Small intestine (tissue), 7 donors: ENCODE data around the gene FKBP8. TPM values are rescaled to one million over a fixed set of nuclear protein-coding genes. Genes with fewer than 3 reads are reported as not detected.
"Not testable (repeated sequence)": the region's sequence is repeated elsewhere in the genome, so short reads cannot be mapped to it uniquely, and the experiment has no call there.

Experiments used
- DNase-seq, 2 donors: peaks; one replicate each; pipeline versions ENCODE4 v3.0.0 to v3.0.0-alpha.2; 2013
- FAIRE-seq: peaks from 2 replicates; lab custom pipeline; 2012; peaks lifted over from hg19 to GRCh38; lab: Jason Lieb, UNC
- H3K27ac ChIP-seq, 3 donors: one replicate each; pipeline ENCODE4 v1.5.1; 2013; ENCODE audit warnings: low read length in 2 of 3, mild to moderate bottlenecking in 2 of 3, control low read depth in 1 of 3, inconsistent platforms in 1 of 3, low read depth in 1 of 3, moderate library complexity in 1 of 3
- H3K27me3 ChIP-seq, 3 donors: one replicate each; pipeline ENCODE4 v1.6.1; 2013; ENCODE audit warnings: low read length in 3 of 3, inconsistent platforms in 1 of 3; ENCODE audit not compliant: control insufficient read depth in 3 of 3, insufficient read depth in 3 of 3
- H3K36me3 ChIP-seq, 3 donors: one replicate each; pipeline ENCODE4 v1.6.1; 2013; ENCODE audit warnings: low read length in 3 of 3, inconsistent platforms in 1 of 3, low read depth in 1 of 3, mild to moderate bottlenecking in 1 of 3, moderate library complexity in 1 of 3; ENCODE audit not compliant: control insufficient read depth in 3 of 3, insufficient read depth in 2 of 3
- H3K4me1 ChIP-seq, 3 donors: one replicate each; pipeline ENCODE4 v1.6.1; 2013; ENCODE audit warnings: low read length in 2 of 3, inconsistent platforms in 1 of 3, low read depth in 1 of 3, mild to moderate bottlenecking in 1 of 3, moderate library complexity in 1 of 3; ENCODE audit not compliant: control insufficient read depth in 3 of 3, insufficient read depth in 2 of 3
- H3K4me3 ChIP-seq, 3 donors: one replicate each; pipeline ENCODE4 v1.5.1; 2013; ENCODE audit warnings: low read length in 3 of 3, control low read depth in 1 of 3, inconsistent platforms in 1 of 3, low read depth in 1 of 3, mild to moderate bottlenecking in 1 of 3, moderate library complexity in 1 of 3
- H3K9me3 ChIP-seq, 2 donors: one replicate each; pipeline ENCODE4 v1.6.1; 2013; ENCODE audit warnings: low read depth in 1 of 2, low read length in 1 of 2; ENCODE audit not compliant: control insufficient read depth in 2 of 2, insufficient read depth in 1 of 2
- WGBS, 3 donors: extraction: QIAGEN DNeasy Blood & Tissue Kit; methylation state at CpG; one replicate each; pipeline ENCODE4 v1.1.7; 2013; 5-methylcytosine and 5-hydroxymethylcytosine counted together
- polyA plus RNA-seq, 4 donors: library from polyadenylated mRNA; stranded (reverse) in 3 of 4; unstranded in 1 of 4; fragments of 200-250 nt in 3 of 4; fragments of 120-200 nt in 1 of 4; gene quantifications; one replicate each; pipeline versions ENCODE4 v1.2.1 to v1.2.3, GENCODE V29; 2013
- donor health status: healthy with polysubstance abuse.
- donor health status: control.
- donor health status: control.
- donor health status: Bipolar disorder and iron deficiency.
- donor health status: healthy.

The FKBP8 gene
- polyA plus RNA-seq, 4 donors: 144 to 189 (median 180) TPM

- no peak for FAIRE-seq
- Histone ChIP-seq H3K27ac (no peak overlapping the region), H3K4me3 (no peak overlapping the region), H3K9me3 (no peaks in the 10 kb centered on the region), H3K27me3 (no peaks in the 10 kb centered on the region), H3K36me3 (peaks cover 6 to 86% (median 19%) of the 10 kb centered on the region in 3 donors), H3K4me1 (no peaks in the 10 kb centered on the region)
- DNase-seq: no peak
- WGBS, 3 donors: 96 to 97% (median 96%) methylated on average over 10 of the region's 10 CpGs
Observed at GRCh38 chr19:18536475-18536874, 6.9 kb downstream of the FKBP8 start.

- FAIRE-seq (no peak), DNase-seq (no peak)
- no peak overlapping the region for H3K27ac ChIP-seq
- H3K9me3 ChIP-seq: no peaks in the 10 kb centered on the region
- H3K4me1 ChIP-seq: no peaks in the 10 kb centered on the region
- H3K36me3 ChIP-seq: peaks cover 8 to 69% (median 11%) of the 10 kb centered on the region in 3 donors
- no peaks in the 10 kb centered on the region for H3K27me3 ChIP-seq
- WGBS, 3 donors: 94 to 98% (median 95%) methylated on average over 4 of the region's 4 CpGs
- H3K4me3 ChIP-seq: no peak overlapping the region
Observed at GRCh38 chr19:18533058-18533457, 10.3 kb downstream of the FKBP8 start.

GRCh38 chr19:18532168-18532890, 11.0 kb downstream of the FKBP8 start:
- Histone ChIP-seq H3K36me3 (peaks cover 3 to 61% (median 11%) of the 10 kb centered on the region in 3 donors), H3K27me3 (no peaks in the 10 kb centered on the region), H3K4me3 (no peak overlapping the region), H3K9me3 (no peaks in the 10 kb centered on the region), H3K4me1 (no peaks in the 10 kb centered on the region), H3K27ac (no peak overlapping the region)
- 97 to 98% (median 98%) methylated on average over 22 of the region's 22 CpGs for WGBS, 3 donors
- no peak for DNase-seq
- FAIRE-seq: no peak

- Histone ChIP-seq H3K27ac (no peak overlapping the region), H3K36me3 (peaks cover 3 to 53% (median 11%) of the 10 kb centered on the region in 3 donors), H3K9me3 (no peaks in the 10 kb centered on the region), H3K27me3 (no peaks in the 10 kb centered on the region), H3K4me3 (no peak overlapping the region), H3K4me1 (no peaks in the 10 kb centered on the region)
- no peak for DNase-seq
- WGBS, 3 donors: 94 to 95% (median 95%) methylated on average over 9 of the region's 9 CpGs
- no peak for FAIRE-seq
Observed at GRCh38 chr19:18531485-18531884, 11.9 kb downstream of the FKBP8 start.

- H3K27ac ChIP-seq: no peak overlapping the region
- no peak for FAIRE-seq
- peaks cover 0 to 37% (median 11%) of the 10 kb centered on the region in 3 donors for H3K36me3 ChIP-seq
- 69 to 85% (median 83%) methylated on average over 7 of the region's 7 CpGs for WGBS, 3 donors
- H3K9me3 ChIP-seq: no peaks in the 10 kb centered on the region
- H3K4me3 ChIP-seq: no peak overlapping the region
- H3K27me3 ChIP-seq: no peaks in the 10 kb centered on the region
- H3K4me1 ChIP-seq: no peaks in the 10 kb centered on the region
- no peak for DNase-seq
Observed at GRCh38 chr19:18529782-18530181, 13.6 kb downstream of the FKBP8 start.

GRCh38 chr19:18526316-18526715, 17.1 kb downstream of the FKBP8 start:
- 86 to 91% (median 90%) methylated on average over 9 of the region's 9 CpGs for WGBS, 3 donors
- H3K27ac ChIP-seq: no peak overlapping the region
- no peak overlapping the region for H3K4me3 ChIP-seq
- peaks cover 0 to 3% (median 0%) of the 10 kb centered on the region in 3 donors for H3K4me1 ChIP-seq
- no peaks in the 10 kb centered on the region for H3K27me3 ChIP-seq
- FAIRE-seq (no peak), DNase-seq (no peak)
- H3K9me3 ChIP-seq: no peaks in the 10 kb centered on the region
- peaks cover 0 to 10% (median 3%) of the 10 kb centered on the region in 3 donors for H3K36me3 ChIP-seq

- 86 to 93% (median 90%) methylated on average over 9 of the region's 9 CpGs for WGBS, 3 donors
- Histone ChIP-seq H3K4me1 (peaks cover 0 to 17% (median 0%) of the 10 kb centered on the region in 3 donors), H3K4me3 (no peak overlapping the region), H3K27me3 (no peaks in the 10 kb centered on the region), H3K9me3 (no peaks in the 10 kb centered on the region), H3K27ac (no peak overlapping the region), H3K36me3 (peaks cover 0 to 2% (median 0%) of the 10 kb centered on the region in 3 donors)
- FAIRE-seq (no peak), DNase-seq (no peak)
Observed at GRCh38 chr19:18523841-18524240, 19.5 kb downstream of the FKBP8 start.

GRCh38 chr19:18522862-18523440, 20.4 kb downstream of the FKBP8 start:
- not testable (repeated sequence) for FAIRE-seq, DNase-seq, H3K9me3 ChIP-seq, H3K36me3 ChIP-seq, H3K27me3 ChIP-seq
- Histone ChIP-seq H3K4me3 (peak overlapping the region in 2 of 3 donors; percentile 4 to 11), H3K27ac (peak overlapping the region in 2 of 3 donors; percentile 57 to 99), H3K4me1 (peaks cover 0 to 22% (median 0%) of the 10 kb centered on the region in 3 donors)
- 39 to 69% (median 51%) methylated on average over 19 of the region's 19 CpGs for WGBS, 3 donors
